Stimulated activated CD4-positive, alpha-beta T cell treated with anti-CD3 and anti-CD28 coated beads, Interleukin-2, amount 100 ng/mL, for 48 hours (primary cell): Measurements from ENCODE around the gene MT3.
A peak's percentile ranks its signal among the peaks of the same experiment; 100 is the strongest.
"Not testable (repeated sequence)": the region's sequence is repeated elsewhere in the genome, so short reads cannot be mapped to it uniquely, and the experiment has no call there.

Experiments
- DNase-seq, 2 donors: peaks; one replicate each; pipeline ENCODE4 v3.0.0-alpha.2; 2020

MT3 gene

GRCh38 chr16:56610609-56611111 is 21.3 kb downstream of the MT3 start:
- DNase-seq, result no peak

GRCh38 chr16:56611281-56611833 is 22.0 kb downstream of the MT3 start:
- DNase-seq, result no peak

GRCh38 chr16:56613706-56614105 is 24.4 kb downstream of the MT3 start:
- DNase-seq, result no peak

- no peak for DNase-seq
Measured at GRCh38 chr16:56614549-56614991, 25.2 kb downstream of the MT3 start.

- no peak for DNase-seq
Measured at GRCh38 chr16:56615353-56615752, 26.0 kb downstream of the MT3 start.

- no peak for DNase-seq
Measured at GRCh38 chr16:56616608-56617211, 27.4 kb downstream of the MT3 start.

GRCh38 chr16:56617212-56618085 is 28.1 kb downstream of the MT3 start:
- DNase-seq, result peak in 1 of 2 donors; percentile 55

- no peak for DNase-seq
Measured at GRCh38 chr16:56618138-56618537, 28.8 kb downstream of the MT3 start.

- DNase-seq, result no peak
Measured at GRCh38 chr16:56620339-56620897, 31.1 kb downstream of the MT3 start.

- not testable (repeated sequence) for DNase-seq
Measured at GRCh38 chr16:56621665-56622445, 32.5 kb downstream of the MT3 start.

- DNase-seq, result not testable (repeated sequence)
Measured at GRCh38 chr16:56623184-56623583, 33.9 kb downstream of the MT3 start.

GRCh38 chr16:56623637-56624036 is 34.3 kb downstream of the MT3 start:
- DNase-seq, result no peak

GRCh38 chr16:56625140-56625942 is 36.0 kb downstream of the MT3 start, which contains the start of gene MT1E:
Gene MT1E (plus strand): TSS chr16:56625781. CDS start chr16:56625852, 71 bp downstream.
- peak; percentile 55 to 59 for DNase-seq

- no peak for DNase-seq
Measured at GRCh38 chr16:56625943-56626654, 36.8 kb downstream of the MT3 start.

- DNase-seq, result no peak
Measured at GRCh38 chr16:56626685-56627084, 37.4 kb downstream of the MT3 start.

- no peak for DNase-seq
Measured at GRCh38 chr16:56628486-56629350, 39.4 kb downstream of the MT3 start.

GRCh38 chr16:56629531-56629930 is 40.2 kb downstream of the MT3 start:
- no peak for DNase-seq

GRCh38 chr16:56630134-56630533 is 40.8 kb downstream of the MT3 start:
- no peak for DNase-seq

- DNase-seq, result no peak
Measured at GRCh38 chr16:56631197-56631596, 41.9 kb downstream of the MT3 start.

GRCh38 chr16:56631832-56632155 is 42.5 kb downstream of the MT3 start:
- no peak for DNase-seq
